Ishikawa (cell line): ENCODE measurements around the gene PTPRM.

ENCODE experiments used
- CEBPB ChIP-seq: IDR thresholded peaks from 2 replicates; pipeline ENCODE4 v1.6.1; 2012
- CREB1 ChIP-seq: IDR thresholded peaks from 2 replicates; pipeline ENCODE4 v1.6.1; 2012; ENCODE audit warnings: low read depth
- EP300 ChIP-seq: IDR thresholded peaks from 2 replicates; pipeline ENCODE4 v1.6.1; 2012; ENCODE audit warnings: borderline replicate concordance
- FOXM1 ChIP-seq: IDR thresholded peaks from 2 replicates; pipeline ENCODE4 v1.6.1; 2012; ENCODE audit warnings: low read depth, borderline replicate concordance
- MAX ChIP-seq: IDR thresholded peaks from 2 replicates; pipeline ENCODE4 v1.6.1; 2012
- NFIC ChIP-seq: IDR thresholded peaks from 2 replicates; pipeline ENCODE4 v1.6.1; 2012
- RAD21 ChIP-seq: IDR thresholded peaks from 2 replicates; pipeline ENCODE4 v1.6.1; 2012; ENCODE audit warnings: low read depth
- TCF12 ChIP-seq: IDR thresholded peaks from 2 replicates; pipeline ENCODE4 v1.6.1; 2012; ENCODE audit warnings: low read depth
- TEAD4 ChIP-seq: IDR thresholded peaks from 2 replicates; pipeline ENCODE4 v1.6.1; 2012
- USF1 ChIP-seq: IDR thresholded peaks from 2 replicates; pipeline ENCODE4 v1.6.1; 2012
- ZBTB7A ChIP-seq: IDR thresholded peaks from 2 replicates; pipeline ENCODE4 v1.6.1; 2012; ENCODE audit warnings: low read depth
- TF ChIP-seq, protein P1 (sequence below): IDR thresholded peaks from 2 replicates; pipeline ENCODE4 v1.6.1; 2012; ENCODE audit warnings: low read depth, mild to moderate bottlenecking

GRCh38 chr18:7669361-7669760 is 102.2 kb downstream of the PTPRM start:
- TF ChIP-seq TEAD4 (no peak), CREB1 (no peak), RAD21 (no peak), MAX (no peak), EP300 (no peak), FOXM1 (no peak), CEBPB (no peak), NFIC (no peak), TCF12 (no peak), USF1 (no peak), ZBTB7A (no peak)
- TF ChIP-seq, protein P1, sequence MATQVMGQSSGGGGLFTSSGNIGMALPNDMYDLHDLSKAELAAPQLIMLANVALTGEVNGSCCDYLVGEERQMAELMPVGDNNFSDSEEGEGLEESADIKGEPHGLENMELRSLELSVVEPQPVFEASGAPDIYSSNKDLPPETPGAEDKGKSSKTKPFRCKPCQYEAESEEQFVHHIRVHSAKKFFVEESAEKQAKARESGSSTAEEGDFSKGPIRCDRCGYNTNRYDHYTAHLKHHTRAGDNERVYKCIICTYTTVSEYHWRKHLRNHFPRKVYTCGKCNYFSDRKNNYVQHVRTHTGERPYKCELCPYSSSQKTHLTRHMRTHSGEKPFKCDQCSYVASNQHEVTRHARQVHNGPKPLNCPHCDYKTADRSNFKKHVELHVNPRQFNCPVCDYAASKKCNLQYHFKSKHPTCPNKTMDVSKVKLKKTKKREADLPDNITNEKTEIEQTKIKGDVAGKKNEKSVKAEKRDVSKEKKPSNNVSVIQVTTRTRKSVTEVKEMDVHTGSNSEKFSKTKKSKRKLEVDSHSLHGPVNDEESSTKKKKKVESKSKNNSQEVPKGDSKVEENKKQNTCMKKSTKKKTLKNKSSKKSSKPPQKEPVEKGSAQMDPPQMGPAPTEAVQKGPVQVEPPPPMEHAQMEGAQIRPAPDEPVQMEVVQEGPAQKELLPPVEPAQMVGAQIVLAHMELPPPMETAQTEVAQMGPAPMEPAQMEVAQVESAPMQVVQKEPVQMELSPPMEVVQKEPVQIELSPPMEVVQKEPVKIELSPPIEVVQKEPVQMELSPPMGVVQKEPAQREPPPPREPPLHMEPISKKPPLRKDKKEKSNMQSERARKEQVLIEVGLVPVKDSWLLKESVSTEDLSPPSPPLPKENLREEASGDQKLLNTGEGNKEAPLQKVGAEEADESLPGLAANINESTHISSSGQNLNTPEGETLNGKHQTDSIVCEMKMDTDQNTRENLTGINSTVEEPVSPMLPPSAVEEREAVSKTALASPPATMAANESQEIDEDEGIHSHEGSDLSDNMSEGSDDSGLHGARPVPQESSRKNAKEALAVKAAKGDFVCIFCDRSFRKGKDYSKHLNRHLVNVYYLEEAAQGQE, result no peak
